H1 (cell line): ENCODE data around the gene H1-8. TPM values are rescaled to one million over a fixed set of nuclear protein-coding genes. Genes with fewer than 3 reads are reported as not detected.

Source experiments
- CTCF ChIA-PET: fragments of 300-600 bp; sonication (Branson Sonifier 250); formaldehyde crosslinking; loops from one replicate; lab custom pipeline; 2021; ENCODE audit not compliant: partially characterized antibody; lab: Charles Lee
- POLR2A ChIA-PET: fragments of 300-600 bp; sonication (Branson Sonifier 250); formaldehyde crosslinking; loops from one replicate; lab custom pipeline; 2021; ENCODE audit warnings: inconsistent platforms; ENCODE audit not compliant: partially characterized antibody; lab: Charles Lee
- DNase-seq, 2 experiments: peaks; one replicate each; pipeline versions ENCODE4 v3.0.0 to v3.0.0-alpha.2; 2010 to 2022; ENCODE audit warnings: low spot score in 2 of 2, low read depth in 1 of 2, mixed read lengths in 1 of 2
- FAIRE-seq: peaks from 2 replicates; lab custom pipeline; 2011; peaks lifted over from hg19 to GRCh38; lab: Jason Lieb, UNC
- H2AFZ ChIP-seq: 2 replicates; pipeline ENCODE4 v1.8.1; 2012; ENCODE audit warnings: low read length, inconsistent platforms
- H2AK5ac ChIP-seq: 2 replicates; pipeline ENCODE4 v1.6.1; 2013; ENCODE audit warnings: low read depth, low read length
- H2BK120ac ChIP-seq: replicated peaks from 2 replicates; pipeline ENCODE3; 2013; ENCODE audit warnings: low read depth, low read length, inconsistent platforms
- H2BK12ac ChIP-seq: 2 replicates; pipeline ENCODE4 v1.6.1; 2013; ENCODE audit warnings: low read depth, low read length
- H2BK15ac ChIP-seq: 2 replicates; pipeline ENCODE4 v1.6.1; 2013; ENCODE audit warnings: low read length
- H2BK20ac ChIP-seq: 2 replicates; pipeline ENCODE4 v1.6.1; 2013; ENCODE audit warnings: low read length
- H2BK5ac ChIP-seq: 2 replicates; pipeline ENCODE4 v1.6.1; 2013; ENCODE audit warnings: low read depth, low read length
- H3K14ac ChIP-seq: 2 replicates; pipeline ENCODE4 v1.6.1; 2013; ENCODE audit warnings: inconsistent platforms; ENCODE audit not compliant: insufficient read length
- H3K18ac ChIP-seq: 2 replicates; pipeline ENCODE4 v1.6.1; 2013; ENCODE audit warnings: low read length; ENCODE audit errors: extremely low read depth
- H3K23ac ChIP-seq: 2 replicates; pipeline ENCODE4 v1.6.1; 2013; ENCODE audit warnings: inconsistent platforms; ENCODE audit not compliant: insufficient read length
- H3K23me2 ChIP-seq: 2 replicates; pipeline ENCODE4 v1.6.1; 2013; ENCODE audit warnings: low read depth, low read length
- H3K27ac ChIP-seq: 2 replicates; pipeline ENCODE4 v1.6.1; 2011; ENCODE audit warnings: low read depth, low read length, inconsistent platforms
- H3K27me3 ChIP-seq, 4 experiments: replicated peaks in 1 of 4; 1 replicate in 1 of 4; 2 replicates in 3 of 4; pipeline versions ENCODE4 v1.6.1 to v1.8.1; 2011 to 2013; ENCODE audit warnings: low read length in 3 of 4, mild to moderate bottlenecking in 3 of 4, inconsistent platforms in 2 of 4, mixed read lengths in 2 of 4, moderate library complexity in 1 of 4; ENCODE audit not compliant: control insufficient read depth in 3 of 4, insufficient read depth in 3 of 4; ENCODE audit errors: extremely low read depth in 1 of 4
- H3K36me3 ChIP-seq, 4 experiments: 2 replicates each; pipeline versions ENCODE4 v1.6.1 to v1.8.1; 2011 to 2013; ENCODE audit warnings: mild to moderate bottlenecking in 4 of 4, low read length in 3 of 4, moderate library complexity in 2 of 4, control low read depth in 1 of 4, inconsistent platforms in 1 of 4; ENCODE audit not compliant: insufficient read depth in 4 of 4, control insufficient read depth in 2 of 4
- H3K4ac ChIP-seq: replicated peaks from 2 replicates; pipeline ENCODE3; 2013; ENCODE audit warnings: low read length, low read depth, mixed read lengths, inconsistent platforms; ENCODE audit not compliant: insufficient read length
- H3K4me1 ChIP-seq, 4 experiments: replicated peaks in 1 of 4; 1 replicate in 1 of 4; 2 replicates in 3 of 4; pipeline versions ENCODE4 v1.6.1 to v1.8.1; 2011 to 2013; ENCODE audit warnings: low read length in 3 of 4, inconsistent platforms in 2 of 4, mixed read lengths in 1 of 4; ENCODE audit not compliant: insufficient read depth in 4 of 4, control insufficient read depth in 3 of 4
- H3K4me2 ChIP-seq, 2 experiments: 2 replicates each; pipeline versions ENCODE4 v1.6.1 to v1.8.1; 2011 to 2013; ENCODE audit warnings: low read depth in 2 of 2, low read length in 2 of 2, control low read depth in 1 of 2, inconsistent platforms in 1 of 2, mild to moderate bottlenecking in 1 of 2; ENCODE audit not compliant: insufficient read depth in 1 of 2
- H3K4me3 ChIP-seq, 4 experiments: fragments of 200-600, 300-600 bp in 1 of 4; sonication (generic), shearing (Covaris generic), sonication (Bioruptor Twin) in 1 of 4; 2 replicates each; pipeline versions ENCODE4 v1.5.1 to v1.8.1; 2011 to 2016; ENCODE audit warnings: low read length in 4 of 4, low read depth in 3 of 4, control low read depth in 2 of 4, inconsistent platforms in 2 of 4, mild to moderate bottlenecking in 2 of 4, mixed read lengths in 1 of 4, moderate library complexity in 1 of 4; ENCODE audit not compliant: insufficient read depth in 2 of 4; ENCODE audit errors: extremely low read depth in 1 of 4
- H3K56ac ChIP-seq: replicated peaks from 2 replicates; pipeline ENCODE3; 2013; ENCODE audit warnings: low read depth, mild to moderate bottlenecking, mixed read lengths, low read length, inconsistent platforms; ENCODE audit not compliant: insufficient read length
- H3K79me1 ChIP-seq: 2 replicates; pipeline ENCODE4 v1.6.1; 2013; ENCODE audit warnings: low read depth, low read length, control low read depth
- H3K79me2 ChIP-seq, 2 experiments: 2 replicates each; pipeline versions ENCODE4 v1.6.1 to v1.8.1; 2012 to 2013; ENCODE audit warnings: low read length in 2 of 2, mild to moderate bottlenecking in 2 of 2, inconsistent platforms in 1 of 2; ENCODE audit not compliant: insufficient read depth in 2 of 2, control insufficient read depth in 1 of 2
- H3K9ac ChIP-seq, 4 experiments: replicated peaks in 1 of 4; 1 replicate in 1 of 4; 2 replicates in 3 of 4; pipeline versions ENCODE4 v1.6.1 to v1.8.1; 2011 to 2013; ENCODE audit warnings: low read depth in 3 of 4, low read length in 3 of 4, control low read depth in 2 of 4, mild to moderate bottlenecking in 2 of 4, moderate library complexity in 2 of 4, inconsistent platforms in 1 of 4; ENCODE audit errors: extremely low read depth in 1 of 4
- H3K9me3 ChIP-seq, 2 experiments: 2 replicates each; pipeline versions ENCODE4 v1.6.1 to v1.8.1; 2012 to 2013; ENCODE audit warnings: mild to moderate bottlenecking in 2 of 2, moderate library complexity in 2 of 2, control low read depth in 1 of 2, inconsistent platforms in 1 of 2, low read depth in 1 of 2, low read length in 1 of 2, mixed read lengths in 1 of 2; ENCODE audit not compliant: insufficient read depth in 2 of 2
- H4K20me1 ChIP-seq, 2 experiments: replicated peaks in 1 of 2; 2 replicates each; pipeline versions ENCODE3 to v1.8.1; 2011 to 2013; ENCODE audit warnings: inconsistent platforms in 2 of 2, low read length in 2 of 2, mild to moderate bottlenecking in 1 of 2; ENCODE audit not compliant: insufficient read depth in 2 of 2, control insufficient read depth in 1 of 2
- H4K5ac ChIP-seq: 2 replicates; pipeline ENCODE4 v1.6.1; 2013; ENCODE audit warnings: low read length, low read depth, mixed read lengths, inconsistent platforms; ENCODE audit not compliant: insufficient read length
- H4K8ac ChIP-seq: 2 replicates; pipeline ENCODE4 v1.8.0; 2013; ENCODE audit warnings: mild to moderate bottlenecking, moderate library complexity, low read length, inconsistent platforms; ENCODE audit not compliant: insufficient read depth; ENCODE audit errors: extremely low read depth
- H4K91ac ChIP-seq: replicated peaks from 2 replicates; pipeline ENCODE3; 2013; ENCODE audit warnings: low read length, mixed read lengths, inconsistent platforms; ENCODE audit not compliant: insufficient read length
- EZH2 ChIP-seq: fragments of 200-600 bp; sonication (generic); IDR thresholded peaks from 2 replicates; pipeline ENCODE4 v1.7.1; 2012; ENCODE audit warnings: low read depth, mild to moderate bottlenecking, moderate library complexity, low read length, inconsistent platforms; ENCODE audit not compliant: severe bottlenecking
- KDM1A ChIP-seq: fragments of 200-600, 300-600 bp; sonication (generic); IDR thresholded peaks from 2 replicates; pipeline ENCODE4 v1.7.1; 2016; ENCODE audit warnings: mild to moderate bottlenecking, low read length, borderline replicate concordance
- WGBS, 2 experiments: shearing (Covaris generic) in 1 of 2; methylation state at CpG; one replicate each; pipeline versions ENCODE4 v1.1.6 to v1.1.7; 2013 to 2015; ENCODE audit warnings: low lambda C conversion rate in 2 of 2, mixed read lengths in 2 of 2, inconsistent platforms in 1 of 2, low coverage in 1 of 2, missing lambda C conversion rate in 1 of 2; ENCODE audit not compliant: insufficient replicate concordance in 2 of 2, insufficient coverage in 1 of 2, insufficient read length in 1 of 2; ENCODE audit errors: extremely low coverage in 1 of 2, missing lambda C conversion rate in 1 of 2; 5-methylcytosine and 5-hydroxymethylcytosine counted together
- polyA plus RNA-seq, 7 experiments: library from polyadenylated mRNA; depleted of rRNA in 3 of 7; stranded (reverse) in 5 of 7; unstranded in 2 of 7; fragments of >200 nt in 5 of 7; fragments of 200-250 nt in 2 of 7; gene quantifications; 1 replicate in 5 of 7; 2 replicates in 1 of 7; 4 replicates in 1 of 7; pipeline versions ENCODE4 v1.2.1 to v1.2.3, GENCODE V29; 2011 to 2013; ENCODE audit warnings: missing spikeins in 2 of 7, mixed read lengths in 2 of 7
- total RNA-seq: library from RNA; stranded (reverse); fragmentation: NEBNext Ultra II Directional; extraction: Animal tissue kit (Norgen Biotek cat#: 25700); gene quantifications from 2 replicates; pipeline ENCODE4 v1.2.1, GENCODE V29; 2021

The H1-8 gene
- total and polyA plus RNA-seq, 2 of the 8 experiments (the other 6 are each of a cell fraction or from before 2014, with no cell fraction given), result not detected

DNA sequence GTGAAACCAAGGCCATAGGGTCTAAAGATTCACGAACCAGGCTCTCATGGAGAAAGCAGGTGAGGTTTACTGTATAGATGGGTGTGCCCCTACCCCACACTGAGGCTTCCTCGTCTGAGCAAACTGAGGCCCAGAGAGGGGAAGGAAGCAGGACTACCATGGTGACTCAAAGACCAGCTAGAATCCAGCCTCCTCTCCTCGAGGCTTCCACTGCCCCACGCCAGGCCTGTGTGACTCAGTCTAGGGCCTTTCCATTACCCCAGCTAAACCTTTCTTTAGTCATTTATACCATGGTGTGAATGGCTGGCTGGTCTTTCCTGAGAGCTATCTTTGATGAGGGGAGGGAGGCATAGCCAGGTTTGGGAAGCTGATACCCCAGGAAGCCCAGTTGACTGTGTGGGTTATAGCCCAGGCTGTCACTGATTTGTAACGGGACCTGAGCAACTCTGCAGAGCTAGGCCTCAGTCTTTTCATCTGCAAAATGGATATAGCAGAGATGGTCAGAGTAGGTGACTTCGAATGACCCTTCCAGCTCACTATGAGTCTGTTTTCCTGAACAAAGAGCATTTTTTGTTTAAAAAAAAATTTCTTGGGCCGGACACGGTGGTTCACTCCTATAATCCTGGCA, 17.5 kb upstream of the H1-8 start:
- no peak overlapping the region for H3K9ac ChIP-seq
- H4K5ac ChIP-seq, result no peak overlapping the region
- no peak overlapping the region for H3K4me2 ChIP-seq
- H2BK15ac ChIP-seq, result peak overlapping the region; percentile 12; the same call in 1 of the 2 replicates
- H3K23ac ChIP-seq, result no peak overlapping the region
- no peaks in the 10 kb centered on the region for H3K36me3 ChIP-seq
- 87% methylated on average over 8 of the region's 8 CpGs; no CpG with 5 or more reads in 1 of the 2 experiments for WGBS, 2 experiments
- peaks cover 0 to 17% (median 7%) of the 10 kb centered on the region in 4 experiments for H3K4me1 ChIP-seq
- H2BK120ac ChIP-seq, result no peak overlapping the region
- H3K27me3 ChIP-seq, result no peaks in the 10 kb centered on the region
- H3K4ac ChIP-seq, result no peak overlapping the region
- H3K14ac ChIP-seq, result no peak overlapping the region
- no peak overlapping the region for H3K56ac ChIP-seq
- no peak overlapping the region for H2AFZ ChIP-seq
- no peak overlapping the region for H2BK5ac ChIP-seq
- ChIA-PET CTCF (interaction anchor here (0.7 to 2.2 kb wide), 10 partner anchors 9 to 1486 kb away, joined by 3 to 6 read pairs (median 4); no protein-coding TSS in a partner anchor), POLR2A (interaction anchor here (1.6 to 1.7 kb wide), 2 partner anchors 12 to 37 kb away, joined by 3 to 8 read pairs; no protein-coding TSS in a partner anchor)
- H4K91ac ChIP-seq, result no peak overlapping the region
- H2AK5ac ChIP-seq, result 0 out of 2 replicates have a peak overlapping the region, but pooled peaks have one; percentile 75
- no peak overlapping the region for H3K4me3 ChIP-seq
- H3K18ac ChIP-seq, result no peak overlapping the region
- no peak overlapping the region for H3K27ac ChIP-seq
- H4K20me1 ChIP-seq, result no peaks in the 10 kb centered on the region
- no peak for FAIRE-seq
- peak; percentile 51; the same call in 1 of the 2 replicates for TF ChIP-seq KDM1A
- no peak for TF ChIP-seq EZH2
- no peak for DNase-seq
- no peaks in the 10 kb centered on the region for H3K79me2 ChIP-seq
- H3K79me1 ChIP-seq, result no peaks in the 10 kb centered on the region
- H3K9me3 ChIP-seq, result no peaks in the 10 kb centered on the region
- 0 out of 2 replicates have a peak overlapping the region, but pooled peaks have one; percentile 33 for H2BK12ac ChIP-seq
- no peak overlapping the region for H2BK20ac ChIP-seq
- peaks cover 2% of the 10 kb centered on the region; the same call in 1 of the 2 replicates for H3K23me2 ChIP-seq
- H4K8ac ChIP-seq, result no peak overlapping the region
